ENCODE measurements around the gene CELA3A.

The CELA3A gene

GRCh38 chr1:22051607-22052114 is 50.2 kb downstream of the CELA3A start:
- no peak overlapping the region for H3K4me3 ChIP-seq (ENCODE audit: low read depth, low read length)
- no peak for TF ChIP-seq CTCF (IDR thresholded peaks at IDR 0.05; ENCODE audit: low read depth, low read length)

DNA sequence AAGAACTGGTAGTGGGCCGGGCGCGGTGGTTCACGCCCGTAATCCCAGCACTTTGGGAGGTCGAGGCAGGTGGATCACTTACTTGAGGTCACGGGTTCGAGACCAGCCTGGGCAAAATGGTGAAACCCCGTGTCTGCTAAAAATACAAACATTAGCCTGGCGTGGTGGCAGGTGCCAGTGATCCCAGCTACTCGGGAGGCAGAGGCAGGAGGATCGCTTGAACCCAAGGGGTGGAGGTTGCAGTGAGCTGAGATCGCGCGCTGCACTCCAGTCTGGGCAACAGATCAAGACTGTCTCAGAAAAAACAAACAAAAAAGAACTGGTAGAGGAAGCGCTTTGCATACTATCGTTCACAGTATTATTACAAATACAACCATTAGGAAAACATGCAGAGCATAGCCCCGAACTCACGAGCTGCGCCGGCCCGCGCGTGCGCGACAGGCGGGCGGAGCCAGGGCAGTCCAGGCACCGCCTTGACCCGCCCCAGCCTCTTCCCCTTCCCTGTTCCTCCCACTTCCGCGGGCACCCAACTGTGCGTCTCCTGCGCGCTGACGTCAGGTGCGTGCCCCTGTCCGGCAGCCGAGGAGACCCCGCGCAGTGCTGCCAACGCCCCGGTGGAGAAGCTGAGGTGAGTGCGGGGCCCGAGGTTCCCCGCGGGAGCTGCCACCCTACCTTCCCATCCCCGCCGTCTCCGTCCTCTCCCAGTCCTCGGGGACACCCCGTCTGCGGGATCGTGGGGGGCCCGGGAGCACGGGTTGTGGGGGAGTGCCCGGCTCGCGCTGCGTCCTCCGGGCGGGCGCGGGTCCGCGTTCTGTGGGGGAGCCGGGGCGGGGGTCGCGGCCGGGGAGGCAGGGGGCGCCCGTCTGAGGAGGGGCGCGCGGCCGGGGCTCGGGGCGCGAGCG is 50.9 kb downstream of the CELA3A start, which contains the start of gene CDC42:
Gene CDC42 (plus strand): TSS at position 595 of the 902 bp plus-strand sequence. CDS start 25,770 bp downstream, outside the sequence.
- H3K4me3 ChIP-seq (ENCODE audit: low read depth, low read length) = peak within 1 kb of the TSS; percentile 86
- TF ChIP-seq CTCF (IDR thresholded peaks at IDR 0.05; ENCODE audit: low read depth, low read length) = no peak

DNA sequence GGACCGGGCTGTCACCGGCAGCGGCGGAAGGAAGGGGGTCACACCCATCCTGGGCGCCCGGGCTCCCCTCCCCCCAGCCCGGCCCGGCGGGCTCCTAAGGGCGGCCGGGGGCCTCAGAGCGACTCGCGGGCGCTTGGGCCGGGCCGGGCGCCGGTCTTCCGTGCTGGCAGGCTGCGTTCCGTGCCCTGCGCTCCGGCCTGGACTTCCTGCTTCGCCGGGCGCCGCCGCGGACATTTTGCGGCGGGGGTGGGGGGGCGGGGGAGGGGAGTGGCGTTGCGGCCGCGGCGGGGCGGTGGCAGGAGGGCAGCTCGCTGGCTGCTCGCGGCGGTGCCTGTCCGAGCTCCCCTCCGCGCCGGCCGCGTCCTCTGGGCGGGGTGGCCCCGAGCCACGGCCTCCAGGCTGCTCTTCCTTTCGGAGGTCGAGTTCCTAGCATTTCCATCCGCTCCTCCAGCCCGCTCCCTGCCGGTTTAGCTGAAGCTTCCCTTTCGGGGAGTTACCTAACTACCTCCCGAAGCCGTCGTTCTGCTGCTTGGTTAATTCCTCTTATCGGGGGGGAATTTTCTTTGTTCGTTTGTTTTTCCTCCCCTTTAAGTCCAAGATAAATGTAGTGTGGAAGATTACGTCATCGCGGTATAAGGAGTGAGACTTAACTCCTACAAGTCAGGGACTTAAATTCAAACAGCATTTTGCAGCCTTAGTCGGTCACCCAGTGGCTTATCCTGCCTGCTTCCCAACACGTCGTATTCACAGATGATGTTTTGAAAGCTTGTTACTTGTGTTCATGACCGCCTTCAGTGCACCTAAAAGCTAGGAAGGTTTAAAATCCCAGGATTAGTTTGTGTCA is 51.8 kb downstream of the CELA3A start:
- TF ChIP-seq CTCF (IDR thresholded peaks at IDR 0.05; ENCODE audit: low read depth, low read length) = no peak
- peak overlapping the region; percentile 86 for H3K4me3 ChIP-seq (ENCODE audit: low read depth, low read length)

GRCh38 chr1:22053861-22054770 is 52.7 kb downstream of the CELA3A start:
- H3K4me3 ChIP-seq (ENCODE audit: low read depth, low read length) = peak overlapping the region; percentile 86
- TF ChIP-seq CTCF (IDR thresholded peaks at IDR 0.05; ENCODE audit: low read depth, low read length) = no peak

GRCh38 chr1:22055463-22055862 is 54.0 kb downstream of the CELA3A start:
- TF ChIP-seq CTCF (IDR thresholded peaks at IDR 0.05; ENCODE audit: low read depth, low read length) = no peak
- H3K4me3 ChIP-seq (ENCODE audit: low read depth, low read length) = no peak overlapping the region

DNA sequence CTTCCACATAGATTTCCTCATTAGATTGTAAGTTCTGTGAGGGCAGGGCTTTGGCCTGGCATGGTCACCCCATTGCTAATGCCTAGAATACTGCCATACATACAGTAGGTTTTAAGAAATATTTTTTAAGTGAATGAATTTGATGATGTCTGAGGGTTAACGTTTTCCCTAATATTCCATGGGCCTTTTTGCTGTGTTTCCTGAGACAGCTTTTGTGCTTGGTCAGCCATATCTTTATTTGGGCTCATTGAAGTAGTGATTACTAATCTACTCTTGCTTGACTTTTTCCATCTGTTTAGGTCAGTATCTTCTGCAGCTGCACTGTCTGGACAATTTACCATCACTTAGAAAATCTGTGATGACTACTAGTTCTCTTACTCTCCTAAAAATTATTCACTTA is 54.6 kb downstream of the CELA3A start:
- H3K4me3 ChIP-seq (ENCODE audit: low read depth, low read length) = no peak overlapping the region
- TF ChIP-seq CTCF (IDR thresholded peaks at IDR 0.05; ENCODE audit: low read depth, low read length) = no peak
